HepG2 (cell line): ENCODE measurements around the gene AMBRA1. TPM values are rescaled to one million over a fixed set of nuclear protein-coding genes. Genes with fewer than 3 reads are reported as not detected.

Source experiments
- ATAC-seq: fragments of 200-7000 bp; cut with Tn5 transposase; 3 replicates; pipeline ENCODE4 v1.9.1; 2020; ENCODE audit warnings: mild to moderate bottlenecking, moderate library complexity
- BruUV-seq: library from RNA; stranded (reverse); fragments of 400-500 nt; replicated peaks from 2 replicates; lab custom pipeline; 2021; lab: Mats Ljungman, UMichigan
- CTCF ChIA-PET: fragments of 300-600 bp; formaldehyde crosslinking; extraction: SDS; loops from one replicate; lab custom pipeline; 2021; ENCODE audit warnings: low total read pairs, inconsistent platforms, low intra/inter-chr PET ratio; lab: Yijun Ruan, JAX
- POLR2A ChIA-PET: fragments of 350-600 bp; sonication (Branson Sonifier 250); formaldehyde crosslinking; loops from one replicate; lab custom pipeline; 2020; ENCODE audit warnings: antibody characterized with exemption, inconsistent platforms; lab: Yijun Ruan, JAX
- DNase-seq: peaks from one replicate; pipeline ENCODE4 v3.0.0-alpha.2; 2015; ENCODE audit warnings: low spot score
- FAIRE-seq: peaks from 3 replicates; lab custom pipeline; 2011; peaks lifted over from hg19 to GRCh38; lab: Jason Lieb, UNC
- H2AFZ ChIP-seq: one replicate; pipeline ENCODE4 v1.6.1; 2011; ENCODE audit warnings: low read length, inconsistent platforms
- H3K27ac ChIP-seq: fragments of 300-600 bp; 3 replicates; pipeline ENCODE4 v1.8.0; 2011; ENCODE audit warnings: mixed run types, mild to moderate bottlenecking, mixed read lengths, low read length, inconsistent platforms; ENCODE audit not compliant: insufficient read depth; ENCODE audit errors: extremely low read length
- H3K27me3 ChIP-seq, 2 experiments: fragments of 200-600 bp in 1 of 2; 2 replicates in 1 of 2; 3 replicates in 1 of 2; pipeline versions ENCODE4 v1.6.0 to v1.8.0; 2011; ENCODE audit warnings: low read length in 2 of 2, mild to moderate bottlenecking in 2 of 2, moderate library complexity in 2 of 2, inconsistent platforms in 1 of 2; ENCODE audit not compliant: insufficient read depth in 2 of 2, control insufficient read depth in 1 of 2
- H3K36me3 ChIP-seq, 2 experiments: fragments of 200-600 bp in 1 of 2; replicated peaks in 1 of 2; 2 replicates in 1 of 2; 3 replicates in 1 of 2; pipeline versions ENCODE4 v1.5.1 to v1.8.0; 2011; ENCODE audit warnings: low read length in 2 of 2, inconsistent platforms in 1 of 2; ENCODE audit not compliant: insufficient read depth in 2 of 2, control insufficient read depth in 1 of 2
- H3K4me1 ChIP-seq: 2 replicates; pipeline ENCODE4 v1.5.1; 2012; ENCODE audit warnings: low read length, inconsistent platforms; ENCODE audit not compliant: insufficient read depth
- H3K4me2 ChIP-seq: 2 replicates; pipeline ENCODE4 v1.6.0; 2011; ENCODE audit warnings: low read depth, low read length, inconsistent platforms
- H3K4me3 ChIP-seq, 3 experiments: fragments of 200-600 bp in 1 of 3; sonication (generic), shearing (Covaris generic) in 1 of 3; replicated peaks in 1 of 3; 2 replicates each; pipeline ENCODE4 v1.5.1; 2011 to 2016; ENCODE audit warnings: low read length in 3 of 3, inconsistent platforms in 2 of 3, low read depth in 2 of 3, mild to moderate bottlenecking in 2 of 3, control low read depth in 1 of 3, mixed read lengths in 1 of 3; ENCODE audit not compliant: insufficient read depth in 1 of 3
- H3K79me2 ChIP-seq: one replicate; pipeline ENCODE4 v1.6.1; 2011; ENCODE audit warnings: low read length, inconsistent platforms; ENCODE audit not compliant: insufficient read depth
- H3K9ac ChIP-seq: 2 replicates; pipeline ENCODE4 v1.6.0; 2011; ENCODE audit warnings: mild to moderate bottlenecking, low read depth, low read length, inconsistent platforms; ENCODE audit not compliant: insufficient read depth
- H3K9me3 ChIP-seq: 2 replicates; pipeline ENCODE4 v1.5.1; 2012; ENCODE audit warnings: mild to moderate bottlenecking, low read length
- H4K20me1 ChIP-seq: 2 replicates; pipeline ENCODE4 v1.6.0; 2011; ENCODE audit warnings: inconsistent platforms, mild to moderate bottlenecking, low read length, moderate library complexity; ENCODE audit not compliant: insufficient read depth
- ARID5B ChIP-seq: IDR thresholded peaks from 2 replicates; pipeline ENCODE4 v1.4.0; 2020; ENCODE audit warnings: mild to moderate bottlenecking, missing genetic modification reagents
- ZNF17 ChIP-seq: sonication (generic); formaldehyde crosslinking; IDR thresholded peaks from 2 replicates; pipeline ENCODE4 v1.5.0; 2020; ENCODE audit warnings: mild to moderate bottlenecking, missing genetic modification reagents
- ZNF614 ChIP-seq: IDR thresholded peaks from 2 replicates; pipeline ENCODE4 v1.6.1; 2018; ENCODE audit warnings: missing biosample characterization, missing genetic modification reagents, inconsistent platforms, borderline replicate concordance
- ZXDC ChIP-seq: sonication (generic); formaldehyde crosslinking; IDR thresholded peaks from 2 replicates; pipeline ENCODE4 v1.5.0; 2020; ENCODE audit warnings: mild to moderate bottlenecking, missing genetic modification reagents
- WGBS: methylation state at CpG from one replicate; pipeline ENCODE4 v1.1.6; 2017; ENCODE audit warnings: low lambda C conversion rate; 5-methylcytosine and 5-hydroxymethylcytosine counted together
- in situ Hi-C: cut with HindIII; loops from 2 replicates; pipeline ENCODE4 v1.10.0; 2017; ENCODE audit warnings: low pct_unique_long_range_greater_than_20kb; ENCODE audit not compliant: extremely low pct_ligation_motif_present
- intact Hi-C: fragments of 100-400 bp; cut with micrococcal nuclease; formaldehyde crosslinking; loops from one replicate; pipeline ENCODE4 v1.10.0; 2022; ENCODE audit not compliant: unreplicated experiment
- polyA plus RNA-seq, 8 experiments: library from polyadenylated mRNA; depleted of rRNA in 3 of 8; stranded (reverse) in 7 of 8; unstranded in 1 of 8; fragments of >200 nt; fragmentation: Illumina TruSeq in 4 of 8; extraction: Trizol in 4 of 8; gene quantifications; 2 replicates each; pipeline versions ENCODE4 v1.2.1 to v1.2.3, GENCODE V29; 2011 to 2016; ENCODE audit warnings: low read depth in 4 of 8, missing spikeins in 1 of 8, mixed read lengths in 1 of 8; ENCODE audit not compliant: insufficient read depth in 1 of 8
- total RNA-seq, 5 experiments: library from RNA; depleted of rRNA; stranded (reverse); fragments of >200 nt; fragmentation: Illumina TruSeq; extraction: Trizol; gene quantifications; 2 replicates each; pipeline ENCODE4 v1.2.3, GENCODE V29; 2016; ENCODE audit warnings: low read depth in 1 of 5

AMBRA1 gene
- total and polyA plus RNA-seq, 2 of the 13 experiments (the other 11 are each of a cell fraction or from before 2014, with no cell fraction given) = 15.7 to 26.0 TPM

- no peaks in the 10 kb centered on the region for H4K20me1 ChIP-seq
- ChIA-PET CTCF (no interaction called here), POLR2A (interaction anchor here (1.1 kb wide), 1 partner anchor 16 kb away, joined by 4 read pairs; no protein-coding TSS in a partner anchor)
- H3K36me3 ChIP-seq = peaks cover 5 to 7% of the 10 kb centered on the region in 2 experiments; a peak in 4 of 5 replicates
- H3K79me2 ChIP-seq = peaks cover 2% of the 10 kb centered on the region
- DNase-seq (no peak), ATAC-seq (no peak), FAIRE-seq (no peak)
- no peak for TF ChIP-seq ZNF17 (CRISPR knock-in tag)
- no peak for TF ChIP-seq ZNF614 (CRISPR knock-in tag)
- no peak for TF ChIP-seq ZXDC (CRISPR knock-in tag)
- no peak for TF ChIP-seq ARID5B (CRISPR knock-in tag)
- intact Hi-C loops (no loop called here), in situ Hi-C loops (no loop called here)
- H3K4me1 ChIP-seq = peaks cover 25% of the 10 kb centered on the region
- no TSS peak for BruUV-seq
- H3K27ac ChIP-seq = no peak overlapping the region
- H3K4me2 ChIP-seq = no peak overlapping the region
- H3K4me3 ChIP-seq = no peak overlapping the region
- no peaks in the 10 kb centered on the region for H3K27me3 ChIP-seq
- H3K9me3 ChIP-seq = no peaks in the 10 kb centered on the region
- H3K9ac ChIP-seq = no peak overlapping the region
- 93% methylated on average over 8 of the region's 8 CpGs for WGBS
- H2AFZ ChIP-seq = no peak overlapping the region
Observed at GRCh38 chr11:46599340-46600193, 5.7 kb upstream of the AMBRA1 start.
